Ishikawa (cell line): ENCODE measurements around the gene C4orf54.

Experiments used
- CEBPB ChIP-seq: IDR thresholded peaks from 2 replicates; pipeline ENCODE4 v1.6.1; 2012
- CREB1 ChIP-seq: IDR thresholded peaks from 2 replicates; pipeline ENCODE4 v1.6.1; 2012; ENCODE audit warnings: low read depth
- EGR1 ChIP-seq: IDR thresholded peaks from 2 replicates; pipeline ENCODE4 v1.6.1; 2012
- EP300 ChIP-seq: IDR thresholded peaks from 2 replicates; pipeline ENCODE4 v1.6.1; 2012; ENCODE audit warnings: borderline replicate concordance
- FOXM1 ChIP-seq: IDR thresholded peaks from 2 replicates; pipeline ENCODE4 v1.6.1; 2012; ENCODE audit warnings: low read depth, borderline replicate concordance
- MAX ChIP-seq: IDR thresholded peaks from 2 replicates; pipeline ENCODE4 v1.6.1; 2012
- NFIC ChIP-seq: IDR thresholded peaks from 2 replicates; pipeline ENCODE4 v1.6.1; 2012
- RAD21 ChIP-seq: IDR thresholded peaks from 2 replicates; pipeline ENCODE4 v1.6.1; 2012; ENCODE audit warnings: low read depth
- REST ChIP-seq: IDR thresholded peaks from 2 replicates; pipeline ENCODE4 v1.6.1; 2012; ENCODE audit warnings: low read depth, mild to moderate bottlenecking
- TAF1 ChIP-seq: IDR thresholded peaks from 2 replicates; pipeline ENCODE4 v1.6.1; 2012; ENCODE audit warnings: low read depth, mild to moderate bottlenecking
- TCF12 ChIP-seq: IDR thresholded peaks from 2 replicates; pipeline ENCODE4 v1.6.1; 2012; ENCODE audit warnings: low read depth
- TEAD4 ChIP-seq: IDR thresholded peaks from 2 replicates; pipeline ENCODE4 v1.6.1; 2012
- USF1 ChIP-seq: IDR thresholded peaks from 2 replicates; pipeline ENCODE4 v1.6.1; 2012
- YY1 ChIP-seq: IDR thresholded peaks from 2 replicates; pipeline ENCODE4 v1.6.1; 2012; ENCODE audit warnings: low read depth
- ZBTB7A ChIP-seq: IDR thresholded peaks from 2 replicates; pipeline ENCODE4 v1.6.1; 2012; ENCODE audit warnings: low read depth

The C4orf54 gene

GRCh38 chr4:99657798-99658197 lies at the start of gene C4orf54:
C4orf54 (minus strand) TSS chr4:99657828; CDS start chr4:99654648, 3,180 bp downstream.
- no peak for TF ChIP-seq TAF1
- no peak for TF ChIP-seq ZBTB7A
- no peak for TF ChIP-seq CEBPB
- TF ChIP-seq YY1 = no peak
- no peak for TF ChIP-seq TCF12
- no peak for TF ChIP-seq RAD21
- TF ChIP-seq FOXM1 = no peak
- no peak for TF ChIP-seq USF1
- no peak for TF ChIP-seq EP300
- TF ChIP-seq NFIC = no peak
- no peak for TF ChIP-seq EGR1
- no peak for TF ChIP-seq REST

- TF ChIP-seq RAD21 (no peak), FOXM1 (no peak), ZBTB7A (no peak), TAF1 (no peak), CREB1 (no peak), EP300 (no peak), USF1 (no peak), CEBPB (no peak), YY1 (no peak), REST (no peak), TCF12 (no peak), TEAD4 (no peak), MAX (no peak), EGR1 (no peak), NFIC (no peak)
These were observed 48.3 kb upstream of the C4orf54 start for GRCh38 chr4:99705891-99706290.

- TF ChIP-seq RAD21 = no peak
- no peak for TF ChIP-seq CEBPB
- TF ChIP-seq TAF1 = no peak
- no peak for TF ChIP-seq EGR1
- TF ChIP-seq MAX = no peak
- no peak for TF ChIP-seq REST
- TF ChIP-seq TEAD4 = no peak
- TF ChIP-seq NFIC = no peak
- no peak for TF ChIP-seq ZBTB7A
- no peak for TF ChIP-seq YY1
- no peak for TF ChIP-seq CREB1
These were observed 39.2 kb upstream of the C4orf54 start for GRCh38 chr4:99696801-99697200.

GRCh38 chr4:99693140-99693539 lies 35.5 kb upstream of the C4orf54 start:
- TF ChIP-seq NFIC (no peak), EP300 (no peak), TEAD4 (no peak), TCF12 (no peak), REST (no peak), USF1 (no peak), CREB1 (no peak), EGR1 (no peak), TAF1 (no peak), MAX (no peak), ZBTB7A (no peak), YY1 (no peak), FOXM1 (no peak), CEBPB (no peak), RAD21 (no peak)
